Psoas muscle (tissue), 8 donors: ENCODE data around the gene ITPR2. TPM values are rescaled to one million over a fixed set of nuclear protein-coding genes. Genes with fewer than 3 reads are reported as not detected.

ENCODE experiments used
- ATAC-seq, 4 donors: fragments of 200-7000 bp; cut with Tn5 transposase; one replicate each; pipeline ENCODE4 v1.9.1; 2020; ENCODE audit warnings: moderate library complexity in 3 of 4, mild to moderate bottlenecking in 2 of 4
- DNase-seq, 2 donors: peaks; one replicate each; pipeline ENCODE4 v3.0.0-alpha.2; 2020
- H3K27ac ChIP-seq: fragments of 200-600 bp; one replicate; pipeline ENCODE4 v1.8.0; 2022
- H3K27me3 ChIP-seq, 3 donors: fragments of 200-600 bp in 1 of 3; one replicate each; pipeline versions ENCODE4 v1.6.1 to v1.8.0; 2013 to 2022; ENCODE audit warnings: low read length in 2 of 3, mild to moderate bottlenecking in 2 of 3, moderate library complexity in 1 of 3; ENCODE audit not compliant: insufficient read depth in 3 of 3
- H3K36me3 ChIP-seq, 2 donors: fragments of 200-600 bp in 1 of 2; one replicate each; pipeline versions ENCODE4 v1.6.1 to v1.8.0; 2013 to 2022; ENCODE audit warnings: low read depth in 1 of 2, mild to moderate bottlenecking in 1 of 2, moderate library complexity in 1 of 2; ENCODE audit not compliant: insufficient read depth in 1 of 2
- H3K4me1 ChIP-seq: fragments of 200-600 bp; one replicate; pipeline ENCODE4 v1.8.0; 2022
- H3K4me3 ChIP-seq: fragments of 200-600 bp; one replicate; pipeline ENCODE4 v1.8.0; 2022; ENCODE audit warnings: mild to moderate bottlenecking
- H3K9me3 ChIP-seq: fragments of 200-600 bp; one replicate; pipeline ENCODE4 v1.8.0; 2022
- WGBS, 3 donors: extraction: QIAGEN DNeasy Blood & Tissue Kit; methylation state at CpG; one replicate each; pipeline versions ENCODE4 v1.1.6 to v1.1.7; 2013; 5-methylcytosine and 5-hydroxymethylcytosine counted together
- intact Hi-C, 2 donors: fragments of 100-400 bp; cut with DNase I; formaldehyde crosslinking; loops; one replicate each; pipeline versions ENCODE4 v1.11.0 to v1.14.2; 2022
- polyA plus RNA-seq, 3 donors: library from polyadenylated mRNA; stranded (reverse); fragments of 200-250 nt; gene quantifications; one replicate each; pipeline ENCODE4 v1.2.3, GENCODE V29; 2013
- total RNA-seq, 4 donors: library from RNA; stranded (reverse); fragmentation: NEBNext Ultra II Directional in 2 of 4; extraction: Animal tissue kit (Norgen Biotek cat#: 25700) in 2 of 4; gene quantifications; one replicate each; pipeline versions ENCODE4 v1.2.1 to v1.2.4, GENCODE V29; 2021 to 2023
- TF ChIP-seq, protein P1 (sequence below): fragments of 200-600 bp; IDR thresholded peaks from one replicate; pipeline ENCODE4 v1.8.0; 2022; ENCODE audit warnings: antibody characterized with exemption
- donor health status: healthy with polysubstance abuse.
- donor health status: DM: no; HTN: no; CAD: no; lungs with moderate emphysema.
- donor health status: Bipolar disorder and iron deficiency.
- donor health status: healthy.
- donor health status: DM: yes; HTN: yes; CAD: no.
- donor health status: DM: no; HTN: no; CAD: no.
- donor health status: DM: no; HTN: no; CAD: no.
- donor health status: DM: yes; HTN: yes; CAD: no.

The ITPR2 gene
- total and polyA plus RNA-seq, 7 donors: 0.86 to 10.3 (median 6.1) TPM

GRCh38 chr12:26750531-26751175, 82.3 kb downstream of the ITPR2 start:
- Histone ChIP-seq H3K4me1 (peaks cover 12% of the 10 kb centered on the region), H3K27ac (no peak overlapping the region)

DNA sequence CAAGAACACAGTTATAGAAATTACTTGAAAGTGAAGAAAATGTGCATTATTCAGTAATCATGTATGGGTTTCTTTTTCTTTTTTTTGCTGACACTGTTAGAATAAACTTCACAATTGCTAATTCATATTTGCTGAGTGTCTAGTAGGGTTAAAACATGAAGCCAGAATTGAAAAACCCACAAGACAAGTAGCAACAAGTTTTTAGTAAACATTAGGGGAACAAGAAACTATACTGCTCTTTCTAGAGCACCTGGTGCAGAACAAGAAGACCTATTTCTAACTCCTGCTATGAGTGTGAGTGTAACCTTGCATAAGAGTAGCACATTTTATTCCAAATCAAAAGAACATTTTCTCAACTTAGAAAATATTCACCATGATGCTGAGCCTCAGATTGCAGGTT, 83.2 kb downstream of the ITPR2 start:
- intact Hi-C loops: no loop called here
- no peak overlapping the region for H3K27ac ChIP-seq
- ATAC-seq (no peak), DNase-seq (no peak)
- no peak overlapping the region for H3K4me3 ChIP-seq
- TF ChIP-seq, protein P1, sequence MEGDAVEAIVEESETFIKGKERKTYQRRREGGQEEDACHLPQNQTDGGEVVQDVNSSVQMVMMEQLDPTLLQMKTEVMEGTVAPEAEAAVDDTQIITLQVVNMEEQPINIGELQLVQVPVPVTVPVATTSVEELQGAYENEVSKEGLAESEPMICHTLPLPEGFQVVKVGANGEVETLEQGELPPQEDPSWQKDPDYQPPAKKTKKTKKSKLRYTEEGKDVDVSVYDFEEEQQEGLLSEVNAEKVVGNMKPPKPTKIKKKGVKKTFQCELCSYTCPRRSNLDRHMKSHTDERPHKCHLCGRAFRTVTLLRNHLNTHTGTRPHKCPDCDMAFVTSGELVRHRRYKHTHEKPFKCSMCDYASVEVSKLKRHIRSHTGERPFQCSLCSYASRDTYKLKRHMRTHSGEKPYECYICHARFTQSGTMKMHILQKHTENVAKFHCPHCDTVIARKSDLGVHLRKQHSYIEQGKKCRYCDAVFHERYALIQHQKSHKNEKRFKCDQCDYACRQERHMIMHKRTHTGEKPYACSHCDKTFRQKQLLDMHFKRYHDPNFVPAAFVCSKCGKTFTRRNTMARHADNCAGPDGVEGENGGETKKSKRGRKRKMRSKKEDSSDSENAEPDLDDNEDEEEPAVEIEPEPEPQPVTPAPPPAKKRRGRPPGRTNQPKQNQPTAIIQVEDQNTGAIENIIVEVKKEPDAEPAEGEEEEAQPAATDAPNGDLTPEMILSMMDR: no peak
- H3K27me3 ChIP-seq: no peaks in the 10 kb centered on the region
- H3K36me3 ChIP-seq: no peaks in the 10 kb centered on the region
- no peaks in the 10 kb centered on the region for H3K9me3 ChIP-seq
- peaks cover 12% of the 10 kb centered on the region for H3K4me1 ChIP-seq

More at GRCh38 chr12:26750531-26751175, 82.3 kb downstream of the ITPR2 start:
- WGBS, 3 donors: 86 to 92% (median 91%) methylated on average over 7 of the region's 7 CpGs
- Histone ChIP-seq H3K4me3 (no peak overlapping the region), H3K27me3 (no peaks in the 10 kb centered on the region), H3K9me3 (no peaks in the 10 kb centered on the region), H3K36me3 (no peaks in the 10 kb centered on the region)
- DNase-seq (no peak), ATAC-seq (no peak)
- TF ChIP-seq, protein P1: no peak
- intact Hi-C loops: no loop called here

GRCh38 chr12:26748741-26749431, 84.1 kb downstream of the ITPR2 start:
- 76 to 80% (median 77%) methylated on average over 4 of the region's 4 CpGs for WGBS, 3 donors
- no peak overlapping the region for H3K27ac ChIP-seq

DNA sequence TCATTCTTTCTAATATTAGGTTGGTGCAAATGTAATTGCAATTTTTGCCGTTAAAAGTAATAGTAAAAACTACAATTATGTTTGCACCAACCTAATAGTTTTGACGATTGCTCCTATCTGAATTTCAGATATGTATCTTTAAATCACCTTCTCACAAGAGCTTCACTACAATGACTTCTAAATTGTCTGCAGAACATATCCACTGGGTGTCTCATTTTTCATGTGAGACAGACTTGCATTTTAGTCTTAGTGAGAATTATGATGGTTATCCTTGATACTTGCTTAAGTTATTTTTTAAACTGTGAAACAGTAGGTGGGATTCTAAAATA, 84.6 kb downstream of the ITPR2 start:
- H3K27ac ChIP-seq: no peak overlapping the region
- intact Hi-C loops: no loop called here
- TF ChIP-seq, protein P1: no peak
- H3K4me3 ChIP-seq: no peak overlapping the region
- WGBS, 3 donors: 66 to 88% (median 86%) methylated on average over 2 of the region's 2 CpGs
- no peak for DNase-seq
- H3K9me3 ChIP-seq: no peaks in the 10 kb centered on the region
- no peaks in the 10 kb centered on the region for H3K36me3 ChIP-seq
- H3K27me3 ChIP-seq: no peaks in the 10 kb centered on the region
- peaks cover 12% of the 10 kb centered on the region for H3K4me1 ChIP-seq
- no peak for ATAC-seq

More at GRCh38 chr12:26748741-26749431, 84.1 kb downstream of the ITPR2 start:
- ATAC-seq (no peak), DNase-seq (no peak)
- peaks cover 12% of the 10 kb centered on the region for H3K4me1 ChIP-seq
- intact Hi-C loops: no loop called here
- H3K27me3 ChIP-seq: no peaks in the 10 kb centered on the region
- TF ChIP-seq, protein P1: no peak
- H3K4me3 ChIP-seq: no peak overlapping the region
- H3K9me3 ChIP-seq: no peaks in the 10 kb centered on the region
- no peaks in the 10 kb centered on the region for H3K36me3 ChIP-seq
